A673 (cell line): ENCODE measurements around the gene GMEB2. TPM values are rescaled to one million over a fixed set of nuclear protein-coding genes. Genes with fewer than 3 reads are reported as not detected.

ENCODE experiments used
- BruUV-seq: library from RNA; stranded (reverse); fragments of 400-500 nt; replicated peaks from 2 replicates; lab custom pipeline; 2021; lab: Mats Ljungman, UMichigan
- CTCF ChIA-PET: fragments of 300-600 bp; sonication (Branson Sonifier 250); formaldehyde crosslinking; loops from one replicate; lab custom pipeline; 2022; ENCODE audit warnings: antibody characterized with exemption; lab: Charles Lee
- POLR2A ChIA-PET: fragments of 300-600 bp; sonication (Branson Sonifier 250); formaldehyde crosslinking; loops from one replicate; lab custom pipeline; 2022; ENCODE audit warnings: antibody characterized with exemption; ENCODE audit not compliant: low non-redundant PET; lab: Charles Lee
- DNase-seq: peaks from one replicate; pipeline ENCODE4 v3.0.0-alpha.2; 2015; ENCODE audit warnings: low spot score
- H3K27ac ChIP-seq: fragments of 200-600 bp; sonication (generic); 2 replicates; pipeline ENCODE4 v1.5.1; 2016; ENCODE audit warnings: mixed run types, low read depth, mild to moderate bottlenecking, mixed read lengths, antibody characterized with exemption, low read length; ENCODE audit not compliant: poor library complexity, severe bottlenecking
- H3K27me3 ChIP-seq: fragments of 200-600 bp; sonication (generic); replicated peaks from 2 replicates; pipeline ENCODE4 v1.6.1; 2017; ENCODE audit warnings: mixed run types, low read depth, mild to moderate bottlenecking, mixed read lengths, antibody characterized with exemption, low read length; ENCODE audit not compliant: insufficient read depth, poor library complexity
- H3K36me3 ChIP-seq: fragments of 200-600 bp; sonication (generic); 2 replicates; pipeline ENCODE4 v1.6.1; 2016; ENCODE audit warnings: mixed run types, mild to moderate bottlenecking, mixed read lengths, antibody characterized with exemption, low read length; ENCODE audit not compliant: insufficient read depth, poor library complexity, severe bottlenecking
- H3K4me1 ChIP-seq: fragments of 200-600 bp; sonication (generic); 2 replicates; pipeline ENCODE4 v1.6.1; 2017; ENCODE audit warnings: mixed run types, mild to moderate bottlenecking, mixed read lengths, antibody characterized with exemption, low read length; ENCODE audit not compliant: insufficient read depth, poor library complexity, severe bottlenecking
- H3K4me3 ChIP-seq: fragments of 200-600 bp; sonication (generic); 2 replicates; pipeline ENCODE4 v1.5.1; 2016; ENCODE audit warnings: low read depth, mixed run types, mild to moderate bottlenecking, mixed read lengths, low read length; ENCODE audit not compliant: poor library complexity, severe bottlenecking
- H3K9me3 ChIP-seq: fragments of 200-600 bp; sonication (generic); 2 replicates; pipeline ENCODE4 v1.6.1; 2016; ENCODE audit warnings: mixed run types, low read depth, mild to moderate bottlenecking, mixed read lengths, antibody characterized with exemption, low read length; ENCODE audit not compliant: poor library complexity, severe bottlenecking
- CTCF ChIP-seq: fragments of 300-800, 200-600 bp; sonication (generic); conservative IDR thresholded peaks from 2 replicates; pipeline ENCODE4 v1.5.1; 2017; ENCODE audit warnings: low read depth, mild to moderate bottlenecking, antibody characterized with exemption, low read length, moderate library complexity, mixed read lengths
- EZH2 ChIP-seq: fragments of 200-600 bp; sonication (generic); IDR thresholded peaks from 2 replicates; pipeline ENCODE4 v1.6.1; 2017; ENCODE audit warnings: borderline replicate concordance, low read depth, mild to moderate bottlenecking, mixed read lengths, antibody characterized with exemption, low read length; ENCODE audit not compliant: poor library complexity, severe bottlenecking
- intact Hi-C: fragments of 100-400 bp; cut with micrococcal nuclease; formaldehyde crosslinking; loops from one replicate; pipeline ENCODE4 v1.10.0; 2022; ENCODE audit not compliant: unreplicated experiment
- total RNA-seq: library from RNA; stranded (reverse); gene quantifications from 2 replicates; pipeline ENCODE4 v1.2.3, GENCODE V29; 2021

GMEB2 gene
- total RNA-seq, 1 experiment from 2014 or later, result 12.8 TPM

GRCh38 chr20:63591786-63592355 lies 35.0 kb downstream of the GMEB2 start:
- ChIA-PET POLR2A (no interaction called here), CTCF (no interaction called here)
- intact Hi-C loops, result no loop called here
- no peak overlapping the region for H3K27ac ChIP-seq
- no peaks in the 10 kb centered on the region for H3K9me3 ChIP-seq
- no peak for TF ChIP-seq EZH2
- TF ChIP-seq CTCF, result no peak
- H3K4me3 ChIP-seq, result no peak overlapping the region
- DNase-seq, result no peak
- no TSS peak for BruUV-seq
- peaks cover 2% of the 10 kb centered on the region for H3K36me3 ChIP-seq
- no peaks in the 10 kb centered on the region for H3K27me3 ChIP-seq
- H3K4me1 ChIP-seq, result no peaks in the 10 kb centered on the region

DNA sequence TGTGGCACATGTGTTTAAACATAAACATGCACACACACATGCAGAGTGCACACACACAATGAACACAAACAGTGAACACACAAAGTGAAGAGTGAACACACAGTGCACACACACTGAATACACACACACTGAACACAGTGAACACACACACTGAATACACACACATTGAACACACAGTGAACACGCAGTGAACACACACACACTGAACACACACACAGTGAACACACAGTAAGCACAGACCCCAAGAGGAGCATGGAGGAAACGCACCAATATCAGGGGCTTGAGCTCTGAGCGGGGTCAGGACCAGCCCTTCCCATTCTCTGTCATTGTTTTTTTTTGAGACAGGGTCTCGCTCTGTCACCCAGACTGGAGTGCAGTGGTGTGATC lies 35.8 kb downstream of the GMEB2 start:
- H3K27ac ChIP-seq, result no peak overlapping the region
- H3K27me3 ChIP-seq, result no peaks in the 10 kb centered on the region
- DNase-seq, result no peak
- no peaks in the 10 kb centered on the region for H3K4me1 ChIP-seq
- intact Hi-C loops, result no loop called here
- H3K36me3 ChIP-seq, result peaks cover 2% of the 10 kb centered on the region
- POLR2A ChIA-PET, result no interaction called here
- no peak for TF ChIP-seq CTCF
- TF ChIP-seq EZH2, result no peak
- BruUV-seq, result no TSS peak
- no peaks in the 10 kb centered on the region for H3K9me3 ChIP-seq
- no peak overlapping the region for H3K4me3 ChIP-seq
- CTCF ChIA-PET, result no interaction called here

DNA sequence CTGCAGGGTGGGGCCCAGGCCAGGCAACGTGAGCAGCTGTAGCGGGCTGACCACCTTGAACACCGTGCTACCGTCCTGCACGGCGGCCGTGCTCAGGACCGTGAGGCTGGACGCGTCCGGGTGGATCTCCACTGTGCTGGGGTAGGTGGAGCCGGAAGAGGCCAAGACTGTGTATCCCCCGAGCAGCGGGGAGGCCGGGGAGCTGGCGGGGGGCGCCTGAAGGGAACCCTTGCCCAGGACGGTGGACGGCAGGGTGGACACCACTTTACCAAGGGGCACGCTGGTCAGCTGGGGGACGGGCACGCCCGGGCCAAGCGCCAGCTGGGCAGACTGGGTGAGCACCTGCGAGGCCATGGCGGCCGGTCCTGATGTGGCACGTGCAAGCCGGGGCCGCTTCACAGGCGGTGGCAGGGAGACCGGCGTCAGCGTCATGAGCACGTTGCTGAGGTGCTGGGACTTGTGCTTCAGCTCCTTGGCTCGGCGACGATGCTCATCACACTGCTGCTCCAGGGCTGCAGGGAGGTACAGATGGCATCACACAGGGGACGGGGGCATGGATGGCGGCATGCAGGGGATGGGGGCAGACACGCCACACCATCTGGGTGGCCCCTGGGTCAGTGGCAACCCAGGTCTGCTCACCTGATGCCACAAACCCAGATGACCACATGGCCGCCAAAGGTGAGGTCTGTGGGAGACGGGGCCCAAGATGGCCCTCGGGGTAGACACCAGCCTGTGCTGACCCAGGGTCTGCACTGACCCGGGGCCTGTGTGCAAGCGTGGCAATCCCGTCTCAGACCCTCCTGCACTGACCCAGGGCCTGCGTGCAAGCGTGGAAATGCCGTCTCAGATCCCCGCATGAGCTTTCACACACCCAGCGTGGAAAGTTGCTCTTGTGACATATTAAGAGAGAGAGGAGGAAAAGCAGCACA lies 36.4 kb downstream of the GMEB2 start:
- H3K4me1 ChIP-seq, result no peaks in the 10 kb centered on the region
- BruUV-seq, result no TSS peak
- no peaks in the 10 kb centered on the region for H3K9me3 ChIP-seq
- peaks cover 2% of the 10 kb centered on the region for H3K36me3 ChIP-seq
- DNase-seq, result no peak
- no peak overlapping the region for H3K27ac ChIP-seq
- intact Hi-C loops, result no loop called here
- no peaks in the 10 kb centered on the region for H3K27me3 ChIP-seq
- CTCF ChIA-PET, result no interaction called here
- no peak overlapping the region for H3K4me3 ChIP-seq
- POLR2A ChIA-PET, result no interaction called here
- TF ChIP-seq EZH2 (no peak), CTCF (no peak)
